ENCODE measurements around the gene ROR2. TPM values are rescaled to one million over a fixed set of nuclear protein-coding genes. Genes with fewer than 3 reads are reported as not detected.

ROR2 gene
- total and polyA plus RNA-seq, 2 of the 13 experiments (the other 11 are each of a cell fraction or from before 2014, with no cell fraction given), result not detected

- no peak for TF ChIP-seq TBX2 (CRISPR knock-in tag; IDR thresholded peaks at IDR 0.05; ENCODE audit: borderline replicate concordance)
- no peak for TF ChIP-seq AFF4 (CRISPR knock-in tag; IDR thresholded peaks at IDR 0.05)
Measured at GRCh38 chr9:91741522-91741921, 208.5 kb downstream of the ROR2 start (continued).

- Histone ChIP-seq H3K4me3 (replicated peaks in 1 of 3; ENCODE audit: insufficient read depth in 1 of 3, low read depth in 2 of 3, low read length in 3 of 3) (no peak overlapping the region), H3K27me3 (ENCODE audit: control insufficient read depth in 1 of 2, insufficient read depth in 2 of 2, low read length in 2 of 2) (peaks cover 0 to 23% of the 10 kb centered on the region in 2 experiments; a peak in 1 of 5 replicates), H2AFZ (ENCODE audit: low read length) (no peak overlapping the region), H3K79me2 (ENCODE audit: insufficient read depth, low read length) (no peaks in the 10 kb centered on the region), H4K20me1 (ENCODE audit: insufficient read depth, low read length) (no peaks in the 10 kb centered on the region), H3K27ac (ENCODE audit: extremely low read length, insufficient read depth, low read length) (no peak overlapping the region), H3K4me1 (ENCODE audit: insufficient read depth, low read length) (no peaks in the 10 kb centered on the region), H3K4me2 (ENCODE audit: low read depth, low read length) (no peak overlapping the region), H3K9me3 (ENCODE audit: low read length) (no peaks in the 10 kb centered on the region), H3K36me3 (replicated peaks in 1 of 2; ENCODE audit: control insufficient read depth in 1 of 2, insufficient read depth in 2 of 2, low read length in 2 of 2) (no peaks in the 10 kb centered on the region), H3K9ac (ENCODE audit: insufficient read depth, low read depth, low read length) (no peak overlapping the region)
- ChIA-PET CTCF (ENCODE audit: low intra/inter-chr PET ratio, low total read pairs) (no interaction called here), POLR2A (no interaction called here)
- ATAC-seq, result no peak
- BruUV-seq (replicated peaks), result no TSS peak
- TF ChIP-seq GMEB2 (CRISPR knock-in tag; IDR thresholded peaks at IDR 0.05; ENCODE audit: low read depth), result no peak
- WGBS (ENCODE audit: low lambda C conversion rate), result 47% methylated on average over 10 of the region's 10 CpGs
- DNase-seq (ENCODE audit: low spot score), result no peak
- FAIRE-seq, result no peak
- intact Hi-C loops (cut with micrococcal nuclease; ENCODE audit: unreplicated experiment), result no loop called here
- in situ Hi-C loops (cut with HindIII; ENCODE audit: extremely low pct_ligation_motif_present, low pct_unique_long_range_greater_than_20kb), result no loop called here
Measured at GRCh38 chr9:91740701-91741100, 209.3 kb downstream of the ROR2 start.
